Bronchial epithelial cell (primary cell): ENCODE data around the gene P4HB. TPM values are rescaled to one million over a fixed set of nuclear protein-coding genes. Genes with fewer than 3 reads are reported as not detected.

Source experiments
- DNase-seq: peaks from one replicate; pipeline ENCODE4 v3.0.0-alpha.2; 2010; ENCODE audit warnings: low read depth
- FAIRE-seq: peaks from 2 replicates; lab custom pipeline; 2011; peaks lifted over from hg19 to GRCh38; lab: Jason Lieb, UNC
- H3K27me3 ChIP-seq: 2 replicates; pipeline ENCODE4 v1.5.1; 2011; ENCODE audit warnings: low read length; ENCODE audit not compliant: control insufficient read depth, insufficient read depth
- H3K36me3 ChIP-seq: 2 replicates; pipeline ENCODE4 v1.5.1; 2011; ENCODE audit warnings: low read length; ENCODE audit not compliant: control insufficient read depth, insufficient read depth
- H3K4me3 ChIP-seq: 2 replicates; pipeline ENCODE4 v1.5.1; 2011; ENCODE audit warnings: mild to moderate bottlenecking, low read depth, low read length, control low read depth
- total RNA-seq: library from RNA; depleted of rRNA; stranded (reverse); fragments of >200 nt; gene quantifications from 2 replicates; pipeline ENCODE4 v1.2.1, GENCODE V29; 2014
- TF ChIP-seq, protein P1 (sequence below): IDR thresholded peaks from 2 replicates; pipeline ENCODE4 v1.5.1; 2011; ENCODE audit warnings: mild to moderate bottlenecking, moderate library complexity, low read length, control low read depth, inconsistent platforms; ENCODE audit not compliant: insufficient read depth, severe bottlenecking

The P4HB gene
- total RNA-seq, 1 donor from 2014 or later: 673 TPM

DNA sequence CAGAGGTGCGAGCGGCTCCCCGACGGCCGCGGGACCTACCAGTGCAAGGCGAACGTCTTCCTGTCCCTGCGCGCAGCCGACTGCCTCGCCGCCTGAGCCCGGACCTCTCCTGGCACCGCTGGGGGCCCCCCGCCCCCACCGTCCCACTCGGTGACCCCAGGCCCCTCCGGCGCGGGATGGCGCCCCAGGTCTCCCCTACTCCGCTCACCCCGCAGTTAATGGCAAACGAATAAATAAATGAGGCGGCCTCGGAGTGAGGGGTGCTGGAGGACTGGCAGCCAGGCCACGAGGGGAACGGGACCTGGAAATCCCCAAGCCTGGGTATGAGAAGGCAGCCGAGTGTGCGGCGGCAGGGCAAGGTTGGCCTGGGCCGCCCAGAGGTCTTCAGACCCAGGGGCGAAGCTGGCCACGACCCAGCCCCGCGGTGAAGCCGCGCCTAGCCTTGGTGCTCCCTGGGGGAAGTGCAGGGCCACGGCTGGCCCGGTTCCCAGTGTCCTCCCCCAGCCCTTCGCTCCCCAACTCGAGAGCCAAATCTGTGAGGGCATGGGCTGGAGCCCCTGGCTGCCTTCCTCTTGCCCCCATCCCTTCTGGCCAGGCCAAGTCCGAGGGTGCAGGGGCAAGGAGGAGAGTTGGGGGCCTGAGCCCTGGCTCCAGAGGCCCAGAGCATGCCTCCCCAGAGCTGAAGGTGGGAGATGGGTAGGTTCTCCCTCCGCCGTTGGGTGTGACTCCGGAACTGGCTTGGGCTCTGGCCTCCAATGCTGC is 42.5 kb upstream of the P4HB start:
- H3K27me3 ChIP-seq: no peaks in the 10 kb centered on the region
- H3K4me3 ChIP-seq: no peak overlapping the region
- no peak for DNase-seq
- FAIRE-seq: no peak
- peaks cover 28% of the 10 kb centered on the region for H3K36me3 ChIP-seq
- TF ChIP-seq, protein P1, sequence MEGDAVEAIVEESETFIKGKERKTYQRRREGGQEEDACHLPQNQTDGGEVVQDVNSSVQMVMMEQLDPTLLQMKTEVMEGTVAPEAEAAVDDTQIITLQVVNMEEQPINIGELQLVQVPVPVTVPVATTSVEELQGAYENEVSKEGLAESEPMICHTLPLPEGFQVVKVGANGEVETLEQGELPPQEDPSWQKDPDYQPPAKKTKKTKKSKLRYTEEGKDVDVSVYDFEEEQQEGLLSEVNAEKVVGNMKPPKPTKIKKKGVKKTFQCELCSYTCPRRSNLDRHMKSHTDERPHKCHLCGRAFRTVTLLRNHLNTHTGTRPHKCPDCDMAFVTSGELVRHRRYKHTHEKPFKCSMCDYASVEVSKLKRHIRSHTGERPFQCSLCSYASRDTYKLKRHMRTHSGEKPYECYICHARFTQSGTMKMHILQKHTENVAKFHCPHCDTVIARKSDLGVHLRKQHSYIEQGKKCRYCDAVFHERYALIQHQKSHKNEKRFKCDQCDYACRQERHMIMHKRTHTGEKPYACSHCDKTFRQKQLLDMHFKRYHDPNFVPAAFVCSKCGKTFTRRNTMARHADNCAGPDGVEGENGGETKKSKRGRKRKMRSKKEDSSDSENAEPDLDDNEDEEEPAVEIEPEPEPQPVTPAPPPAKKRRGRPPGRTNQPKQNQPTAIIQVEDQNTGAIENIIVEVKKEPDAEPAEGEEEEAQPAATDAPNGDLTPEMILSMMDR: no peak

DNA sequence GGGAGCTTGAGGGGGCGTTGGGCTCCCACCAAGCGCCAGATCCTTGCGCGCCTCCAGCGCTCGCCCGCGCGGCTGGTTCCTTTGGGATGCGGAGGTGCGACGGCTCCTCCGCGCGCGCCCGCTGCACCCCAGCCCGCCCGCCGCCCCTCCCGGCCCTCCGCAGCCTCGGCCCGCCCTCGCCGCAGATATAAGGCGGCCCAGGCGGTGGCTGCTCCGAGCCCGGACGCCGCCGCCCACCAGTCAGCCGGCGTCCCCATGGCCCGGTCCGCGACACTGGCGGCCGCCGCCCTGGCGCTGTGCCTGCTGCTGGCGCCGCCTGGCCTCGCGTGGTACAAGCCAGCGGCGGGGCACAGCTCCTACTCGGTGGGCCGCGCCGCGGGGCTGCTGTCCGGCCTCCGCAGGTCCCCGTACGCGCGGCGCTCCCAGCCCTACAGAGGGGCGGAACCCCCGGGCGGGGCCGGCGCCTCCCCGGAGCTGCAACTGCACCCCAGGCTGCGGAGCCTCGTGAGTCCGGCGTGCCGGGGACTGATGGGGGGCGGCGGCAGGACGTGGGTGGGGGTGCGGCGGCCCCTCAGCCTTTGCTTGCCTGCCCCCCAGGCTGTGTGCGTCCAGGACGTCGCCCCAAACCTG is 41.8 kb upstream of the P4HB start, which contains the start of gene NPB:
NPB (plus strand) TSS at position 216 of the 630 bp plus-strand sequence; CDS start at position 256, 40 bp downstream.
- FAIRE-seq (no peak), DNase-seq (no peak)
- peaks cover 23% of the 10 kb centered on the region for H3K36me3 ChIP-seq
- peak within 1 kb of the TSS; percentile 7 for H3K4me3 ChIP-seq
- TF ChIP-seq, protein P1: no peak
- no peaks in the 10 kb centered on the region for H3K27me3 ChIP-seq

DNA sequence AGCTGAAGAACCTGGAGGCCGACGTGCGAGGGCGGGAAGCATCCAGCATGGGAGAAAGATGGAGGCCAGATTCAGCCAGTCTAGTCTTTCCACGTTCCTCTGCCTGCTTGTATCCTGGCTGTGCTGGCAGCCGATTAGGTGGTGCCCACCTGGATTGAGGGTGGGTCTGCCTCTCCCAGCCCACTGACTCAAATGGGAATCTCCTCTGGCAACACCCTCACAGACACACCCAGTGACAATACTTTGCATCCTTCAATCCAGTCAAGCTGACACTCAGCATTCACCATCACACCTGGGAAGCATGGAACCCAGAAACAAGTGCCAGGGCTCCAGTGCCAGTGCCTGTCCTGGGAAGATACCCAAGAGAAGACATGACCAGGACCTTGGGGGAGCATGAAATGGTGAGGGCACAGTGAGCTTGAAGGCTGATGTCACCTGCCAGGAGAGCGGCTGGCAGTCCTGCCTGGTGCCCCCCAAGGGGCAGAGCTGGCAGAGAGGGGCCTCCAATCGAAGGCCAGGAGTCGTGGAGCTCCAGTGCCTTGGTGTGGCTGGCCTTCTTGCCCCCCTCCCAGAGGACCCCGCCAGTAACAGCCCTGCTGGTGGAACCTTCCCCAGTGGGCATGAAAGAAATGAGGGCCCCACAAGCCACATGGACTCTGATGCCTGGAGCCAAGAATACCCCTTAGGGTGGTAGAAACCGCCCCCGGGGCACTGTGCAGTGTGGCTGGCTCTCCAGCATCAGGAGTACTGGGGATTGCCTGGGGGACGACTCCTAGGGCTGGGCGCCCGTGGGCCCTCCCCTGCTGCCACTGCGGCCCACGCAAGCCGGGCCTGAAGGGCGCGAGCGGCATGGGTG is 41.1 kb upstream of the P4HB start:
- no peak for FAIRE-seq
- TF ChIP-seq, protein P1: no peak
- no peak for DNase-seq
- Histone ChIP-seq H3K36me3 (peaks cover 23% of the 10 kb centered on the region), H3K27me3 (no peaks in the 10 kb centered on the region), H3K4me3 (no peak overlapping the region)

DNA sequence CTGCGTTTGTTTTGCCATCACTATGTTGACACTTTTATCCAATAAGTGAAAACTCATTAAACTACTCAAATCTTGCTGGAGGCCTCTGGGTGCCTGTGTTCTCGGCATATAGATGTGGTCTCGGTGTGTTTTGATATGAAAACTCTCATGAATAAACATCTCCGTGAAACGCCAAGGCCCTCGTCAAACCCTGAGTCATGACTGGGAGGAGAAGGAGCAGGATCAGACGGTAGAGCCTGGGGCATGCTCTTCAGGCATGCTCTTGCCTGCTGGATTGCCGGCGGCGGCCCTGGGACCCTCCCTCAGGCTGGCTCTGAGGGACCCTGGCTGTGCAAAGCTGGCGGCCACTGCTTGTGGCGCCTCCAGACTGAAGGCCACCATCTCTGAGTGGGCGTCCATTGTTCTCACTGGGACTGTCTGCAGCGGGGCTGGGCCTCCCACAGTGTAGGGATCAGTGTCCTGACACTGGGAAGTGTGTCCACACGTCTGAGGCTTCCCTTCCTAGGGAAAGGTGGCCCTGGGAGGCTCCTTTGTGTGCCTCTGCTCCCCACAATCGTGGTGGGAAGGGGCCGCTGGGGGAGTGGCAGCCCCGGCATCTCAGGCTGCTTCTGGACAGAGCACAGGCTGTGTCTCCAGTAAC is 40.0 kb upstream of the P4HB start:
- no peaks in the 10 kb centered on the region for H3K27me3 ChIP-seq
- FAIRE-seq (peak; percentile 58), DNase-seq (peak; percentile 37)
- TF ChIP-seq, protein P1: no peak
- no peak overlapping the region for H3K4me3 ChIP-seq
- peaks cover 20% of the 10 kb centered on the region for H3K36me3 ChIP-seq

DNA sequence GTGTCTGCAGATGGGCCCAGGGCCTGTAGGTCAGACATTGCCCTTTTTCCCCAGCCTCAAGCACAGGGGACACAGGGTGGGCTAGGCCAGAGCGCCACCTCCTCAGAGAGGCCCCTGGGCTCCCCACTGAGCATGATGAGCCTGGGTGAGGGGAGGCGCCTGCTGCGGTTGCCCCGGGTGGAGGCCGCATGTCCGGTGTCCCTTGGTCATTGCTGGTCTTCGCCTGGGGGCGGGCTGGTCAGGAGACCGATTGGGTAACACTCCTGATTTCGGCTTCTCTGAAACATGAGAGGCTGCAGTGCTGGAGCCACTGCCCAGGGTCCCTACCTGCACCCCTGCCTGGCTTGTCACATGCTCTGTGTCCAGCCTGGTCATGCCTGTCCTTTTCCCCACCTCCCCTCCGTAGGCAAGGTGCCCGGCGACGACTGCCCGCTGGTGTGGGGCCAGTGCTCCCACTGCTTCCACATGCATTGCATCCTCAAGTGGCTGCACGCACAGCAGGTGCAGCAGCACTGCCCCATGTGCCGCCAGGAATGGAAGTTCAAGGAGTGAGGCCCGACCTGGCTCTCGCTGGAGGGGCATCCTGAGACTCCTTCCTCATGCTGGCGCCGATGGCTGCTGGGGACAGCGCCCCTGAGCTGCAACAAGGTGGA is 39.3 kb upstream of the P4HB start:
- no peak for FAIRE-seq
- DNase-seq: no peak
- TF ChIP-seq, protein P1: no peak
- no peak overlapping the region for H3K4me3 ChIP-seq
- H3K27me3 ChIP-seq: no peaks in the 10 kb centered on the region
- peaks cover 19% of the 10 kb centered on the region for H3K36me3 ChIP-seq
